Type B pancreatic cell (in vitro differentiated cells): ENCODE results near the gene KIF1C. TPM values are rescaled to one million over a fixed set of nuclear protein-coding genes. Genes with fewer than 3 reads are reported as not detected.

ENCODE experiments used
- DNase-seq: peaks from one replicate; pipeline ENCODE4 v3.0.0; 2021; ENCODE audit warnings: mixed read lengths; ENCODE audit not compliant: unreplicated experiment; ENCODE audit errors: extremely low spot score
- H3K27ac Mint-ChIP-seq: 2 replicates; pipeline ENCODE4 v1.8.0; 2021; ENCODE audit warnings: mild to moderate bottlenecking, mixed read lengths
- H3K27me3 Mint-ChIP-seq: 2 replicates; pipeline ENCODE4 v1.8.0; 2021; ENCODE audit warnings: mixed read lengths
- H3K36me3 Mint-ChIP-seq: 2 replicates; pipeline ENCODE4 v1.8.0; 2021; ENCODE audit warnings: mixed read lengths
- H3K4me1 Mint-ChIP-seq: one replicate; pipeline ENCODE4 v1.8.0; 2021; ENCODE audit warnings: mixed read lengths; ENCODE audit not compliant: unreplicated experiment
- H3K4me3 Mint-ChIP-seq: 2 replicates; pipeline ENCODE4 v1.8.0; 2021; ENCODE audit warnings: mild to moderate bottlenecking, mixed read lengths
- H3K9me3 Mint-ChIP-seq: 2 replicates; pipeline ENCODE4 v1.8.0; 2021; ENCODE audit warnings: mixed read lengths
- CTCF ChIP-seq: fragments of 200-600 bp; sonication (generic); conservative IDR thresholded peaks from 2 replicates; pipeline ENCODE4 v1.5.0; 2021; ENCODE audit warnings: antibody characterized with exemption, mild to moderate bottlenecking
- total RNA-seq: library from RNA; stranded (reverse); gene quantifications from 2 replicates; pipeline ENCODE4 v1.2.1, GENCODE V29; 2021; ENCODE audit warnings: low replicate concordance

The KIF1C gene
- total RNA-seq, 1 donor from 2014 or later: 102 TPM

DNA sequence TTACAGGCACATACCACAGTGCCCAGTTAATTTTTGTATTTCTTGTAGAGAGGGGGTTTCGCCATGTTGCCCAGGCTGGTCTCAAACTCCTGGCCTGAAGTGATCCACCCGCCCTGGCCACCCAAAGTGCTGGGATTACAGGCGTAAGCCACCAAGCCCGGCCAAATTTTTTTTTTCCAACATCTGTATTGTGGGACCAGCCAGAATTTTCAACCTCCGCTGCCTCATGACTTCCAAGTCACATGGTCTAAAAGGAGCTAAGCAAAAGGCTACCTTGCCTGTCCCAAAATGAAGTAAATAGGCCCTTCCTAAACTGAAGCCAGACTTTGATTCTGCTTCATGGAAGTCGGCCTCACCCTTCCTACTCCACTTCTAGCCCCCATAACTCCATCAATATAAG is 25.9 kb upstream of the KIF1C start:
- Mint-ChIP-seq H3K4me1 (peaks cover 28% of the 10 kb centered on the region), H3K27ac (no peak overlapping the region), H3K9me3 (no peaks in the 10 kb centered on the region), H3K4me3 (no peak overlapping the region), H3K27me3 (no peaks in the 10 kb centered on the region), H3K36me3 (peaks cover 23% of the 10 kb centered on the region)
- DNase-seq: no peak
- no peak for TF ChIP-seq CTCF

- no peak for DNase-seq
- H3K27ac Mint-ChIP-seq: no peak overlapping the region
- H3K9me3 Mint-ChIP-seq: no peaks in the 10 kb centered on the region
- H3K4me3 Mint-ChIP-seq: no peak overlapping the region
- TF ChIP-seq CTCF: no peak
- peaks cover 28% of the 10 kb centered on the region for H3K4me1 Mint-ChIP-seq
- H3K27me3 Mint-ChIP-seq: no peaks in the 10 kb centered on the region
- peaks cover 23% of the 10 kb centered on the region for H3K36me3 Mint-ChIP-seq
Observed at GRCh38 chr17:4972322-4972721, 25.4 kb upstream of the KIF1C start.

DNA sequence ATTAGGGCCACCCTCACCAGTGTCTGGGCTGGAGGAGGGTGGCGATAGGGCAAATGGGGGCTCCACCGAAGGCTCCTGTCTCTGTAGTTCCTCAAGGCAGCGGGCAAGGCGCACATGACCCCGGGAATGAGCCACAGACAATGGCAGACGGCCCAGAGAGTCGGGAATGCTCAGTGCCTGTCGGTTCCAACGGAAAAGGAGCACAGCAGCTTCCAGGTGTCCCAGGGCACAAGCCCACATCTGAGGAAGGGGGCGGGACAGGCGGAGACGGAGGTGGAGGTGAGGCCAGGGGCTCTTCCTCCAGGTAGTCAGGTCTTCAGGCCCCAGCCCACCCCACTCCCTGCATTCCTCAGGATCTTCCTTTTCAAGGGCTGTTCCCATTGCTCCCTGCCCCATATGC is 25.0 kb upstream of the KIF1C start:
- Mint-ChIP-seq H3K4me1 (peaks cover 28% of the 10 kb centered on the region), H3K36me3 (peaks cover 23% of the 10 kb centered on the region), H3K9me3 (no peaks in the 10 kb centered on the region), H3K27ac (no peak overlapping the region), H3K4me3 (no peak overlapping the region), H3K27me3 (no peaks in the 10 kb centered on the region)
- DNase-seq: no peak
- no peak for TF ChIP-seq CTCF

- Mint-ChIP-seq H3K27me3 (no peaks in the 10 kb centered on the region), H3K4me3 (no peak overlapping the region), H3K9me3 (no peaks in the 10 kb centered on the region), H3K36me3 (peaks cover 23% of the 10 kb centered on the region), H3K27ac (no peak overlapping the region), H3K4me1 (peaks cover 28% of the 10 kb centered on the region)
- TF ChIP-seq CTCF: no peak
- DNase-seq: no peak
Observed at GRCh38 chr17:4973256-4974114, 24.3 kb upstream of the KIF1C start.

- H3K36me3 Mint-ChIP-seq: peaks cover 22% of the 10 kb centered on the region
- no peak overlapping the region for H3K4me3 Mint-ChIP-seq
- peaks cover 21% of the 10 kb centered on the region for H3K4me1 Mint-ChIP-seq
- H3K9me3 Mint-ChIP-seq: no peaks in the 10 kb centered on the region
- no peak for TF ChIP-seq CTCF
- H3K27ac Mint-ChIP-seq: no peak overlapping the region
- no peaks in the 10 kb centered on the region for H3K27me3 Mint-ChIP-seq
- DNase-seq: no peak
Observed at GRCh38 chr17:4974115-4974670, 23.6 kb upstream of the KIF1C start.
